HUES64 (cell line): ENCODE measurements around the gene SH3RF3.

Source experiments
- H3K27ac ChIP-seq: 2 replicates; pipeline ENCODE4 v1.7.0; 2013; ENCODE audit warnings: low read depth, low read length, inconsistent platforms
- H3K27me3 ChIP-seq: 2 replicates; pipeline ENCODE4 v1.6.1; 2013; ENCODE audit warnings: mild to moderate bottlenecking, low read length; ENCODE audit not compliant: insufficient read depth
- H3K36me3 ChIP-seq: 2 replicates; pipeline ENCODE4 v1.6.1; 2013; ENCODE audit warnings: mild to moderate bottlenecking, low read length; ENCODE audit not compliant: insufficient read depth
- H3K4me1 ChIP-seq: 2 replicates; pipeline ENCODE4 v1.6.1; 2013; ENCODE audit warnings: mild to moderate bottlenecking, low read length, moderate library complexity; ENCODE audit not compliant: insufficient read depth
- H3K4me3 ChIP-seq: 2 replicates; pipeline ENCODE4 v1.5.1; 2013; ENCODE audit warnings: mild to moderate bottlenecking, low read length, moderate library complexity
- H3K9ac ChIP-seq: 2 replicates; pipeline ENCODE4 v1.6.1; 2013; ENCODE audit warnings: mild to moderate bottlenecking, low read depth, low read length
- H3K9me3 ChIP-seq: 2 replicates; pipeline ENCODE4 v1.6.1; 2013; ENCODE audit warnings: low read depth, low read length; ENCODE audit not compliant: insufficient read depth
- WGBS: fragments of 150-250, 120-280 bp; methylation state at CpG from one replicate; pipeline ENCODE4 v1.1.7; 2013; ENCODE audit warnings: missing lambda C conversion rate; 5-methylcytosine and 5-hydroxymethylcytosine counted together

Gene SH3RF3

GRCh38 chr2:109173311-109174171 is 44.5 kb downstream of the SH3RF3 start:
- 82% methylated on average over 19 of the region's 19 CpGs for WGBS
- peaks cover 2% of the 10 kb centered on the region; the same call in 1 of the 2 replicates for H3K9me3 ChIP-seq
- no peaks in the 10 kb centered on the region for H3K27me3 ChIP-seq
- no peak overlapping the region for H3K9ac ChIP-seq
- peaks cover 17% of the 10 kb centered on the region for H3K4me1 ChIP-seq
- H3K27ac ChIP-seq: no peak overlapping the region
- no peak overlapping the region for H3K4me3 ChIP-seq
- H3K36me3 ChIP-seq: no peaks in the 10 kb centered on the region

- no peaks in the 10 kb centered on the region for H3K27me3 ChIP-seq
- peaks cover 17% of the 10 kb centered on the region for H3K4me1 ChIP-seq
- 94% methylated on average over 4 of the region's 4 CpGs for WGBS
- peaks cover 2% of the 10 kb centered on the region; the same call in 1 of the 2 replicates for H3K9me3 ChIP-seq
- H3K36me3 ChIP-seq: no peaks in the 10 kb centered on the region
- H3K27ac ChIP-seq: no peak overlapping the region
- H3K9ac ChIP-seq: no peak overlapping the region
- no peak overlapping the region for H3K4me3 ChIP-seq
Observed at GRCh38 chr2:109174214-109174613, 45.2 kb downstream of the SH3RF3 start.

GRCh38 chr2:109174626-109175349 is 45.8 kb downstream of the SH3RF3 start:
- Histone ChIP-seq H3K9me3 (peaks cover 2% of the 10 kb centered on the region; the same call in 1 of the 2 replicates), H3K9ac (no peak overlapping the region), H3K4me1 (peaks cover 17% of the 10 kb centered on the region), H3K36me3 (no peaks in the 10 kb centered on the region), H3K27me3 (no peaks in the 10 kb centered on the region), H3K27ac (no peak overlapping the region), H3K4me3 (no peak overlapping the region)
- WGBS: 90% methylated on average over 7 of the region's 7 CpGs

- peaks cover 2% of the 10 kb centered on the region; the same call in 1 of the 2 replicates for H3K9me3 ChIP-seq
- H3K36me3 ChIP-seq: no peaks in the 10 kb centered on the region
- H3K27me3 ChIP-seq: no peaks in the 10 kb centered on the region
- 93% methylated on average over 3 of the region's 3 CpGs for WGBS
- no peak overlapping the region for H3K27ac ChIP-seq
- peaks cover 17% of the 10 kb centered on the region for H3K4me1 ChIP-seq
- H3K9ac ChIP-seq: no peak overlapping the region
- H3K4me3 ChIP-seq: no peak overlapping the region
Observed at GRCh38 chr2:109175350-109175678, 46.3 kb downstream of the SH3RF3 start.

- WGBS: 22% methylated on average over 2 of the region's 2 CpGs
- Histone ChIP-seq H3K27me3 (no peaks in the 10 kb centered on the region), H3K36me3 (no peaks in the 10 kb centered on the region), H3K27ac (no peak overlapping the region), H3K9me3 (peaks cover 2% of the 10 kb centered on the region; the same call in 1 of the 2 replicates), H3K9ac (no peak overlapping the region), H3K4me3 (no peak overlapping the region), H3K4me1 (peaks cover 17% of the 10 kb centered on the region)
Observed at GRCh38 chr2:109176928-109177327, 47.9 kb downstream of the SH3RF3 start.

GRCh38 chr2:109177635-109178034 is 48.6 kb downstream of the SH3RF3 start:
- Histone ChIP-seq H3K27ac (no peak overlapping the region), H3K36me3 (no peaks in the 10 kb centered on the region), H3K27me3 (no peaks in the 10 kb centered on the region), H3K4me1 (peaks cover 11% of the 10 kb centered on the region; the same call in 1 of the 2 replicates), H3K4me3 (no peak overlapping the region), H3K9me3 (peaks cover 2% of the 10 kb centered on the region; the same call in 1 of the 2 replicates), H3K9ac (no peak overlapping the region)

GRCh38 chr2:109178968-109179367 is 50.0 kb downstream of the SH3RF3 start:
- no peaks in the 10 kb centered on the region for H3K36me3 ChIP-seq
- H3K9ac ChIP-seq: no peak overlapping the region
- H3K9me3 ChIP-seq: peaks cover 2% of the 10 kb centered on the region; the same call in 1 of the 2 replicates
- H3K27me3 ChIP-seq: no peaks in the 10 kb centered on the region
- H3K4me3 ChIP-seq: no peak overlapping the region
- no peak overlapping the region for H3K27ac ChIP-seq
- peaks cover 8% of the 10 kb centered on the region; the same call in 1 of the 2 replicates for H3K4me1 ChIP-seq
- WGBS: 91% methylated on average over 3 of the region's 3 CpGs

- no peak overlapping the region for H3K27ac ChIP-seq
- no peaks in the 10 kb centered on the region for H3K36me3 ChIP-seq
- H3K27me3 ChIP-seq: no peaks in the 10 kb centered on the region
- H3K9ac ChIP-seq: no peak overlapping the region
- H3K4me3 ChIP-seq: no peak overlapping the region
- H3K9me3 ChIP-seq: no peaks in the 10 kb centered on the region
- peaks cover 8% of the 10 kb centered on the region; the same call in 1 of the 2 replicates for H3K4me1 ChIP-seq
- WGBS: 88% methylated on average over 3 of the region's 3 CpGs
Observed at GRCh38 chr2:109180786-109181185, 51.8 kb downstream of the SH3RF3 start.

- Histone ChIP-seq H3K27ac (no peak overlapping the region), H3K9me3 (no peaks in the 10 kb centered on the region), H3K27me3 (no peaks in the 10 kb centered on the region), H3K4me3 (no peak overlapping the region), H3K9ac (no peak overlapping the region), H3K4me1 (no peaks in the 10 kb centered on the region), H3K36me3 (no peaks in the 10 kb centered on the region)
- 96% methylated on average over 2 of the region's 2 CpGs for WGBS
Observed at GRCh38 chr2:109182426-109182825, 53.4 kb downstream of the SH3RF3 start.

GRCh38 chr2:109183871-109184270 is 54.9 kb downstream of the SH3RF3 start:
- Histone ChIP-seq H3K9ac (no peak overlapping the region), H3K36me3 (no peaks in the 10 kb centered on the region), H3K4me3 (no peak overlapping the region), H3K27ac (no peak overlapping the region), H3K27me3 (no peaks in the 10 kb centered on the region), H3K9me3 (no peaks in the 10 kb centered on the region), H3K4me1 (no peaks in the 10 kb centered on the region)
- 95% methylated on average over 4 of the region's 4 CpGs for WGBS

GRCh38 chr2:109184368-109184767 is 55.4 kb downstream of the SH3RF3 start:
- no peaks in the 10 kb centered on the region for H3K4me1 ChIP-seq
- H3K9ac ChIP-seq: no peak overlapping the region
- no peaks in the 10 kb centered on the region for H3K27me3 ChIP-seq
- H3K9me3 ChIP-seq: no peaks in the 10 kb centered on the region
- no peak overlapping the region for H3K27ac ChIP-seq
- 99% methylated on average over 3 of the region's 3 CpGs for WGBS
- no peaks in the 10 kb centered on the region for H3K36me3 ChIP-seq
- H3K4me3 ChIP-seq: no peak overlapping the region
